GM18526 (cell line): Measurements from ENCODE around the gene TRAP1.

ENCODE experiments used
- POLR2A ChIP-seq: IDR thresholded peaks from 3 replicates; pipeline ENCODE4 v1.6.1; 2011; ENCODE audit not compliant: insufficient read length; ENCODE audit errors: extremely low read depth

The TRAP1 gene

DNA sequence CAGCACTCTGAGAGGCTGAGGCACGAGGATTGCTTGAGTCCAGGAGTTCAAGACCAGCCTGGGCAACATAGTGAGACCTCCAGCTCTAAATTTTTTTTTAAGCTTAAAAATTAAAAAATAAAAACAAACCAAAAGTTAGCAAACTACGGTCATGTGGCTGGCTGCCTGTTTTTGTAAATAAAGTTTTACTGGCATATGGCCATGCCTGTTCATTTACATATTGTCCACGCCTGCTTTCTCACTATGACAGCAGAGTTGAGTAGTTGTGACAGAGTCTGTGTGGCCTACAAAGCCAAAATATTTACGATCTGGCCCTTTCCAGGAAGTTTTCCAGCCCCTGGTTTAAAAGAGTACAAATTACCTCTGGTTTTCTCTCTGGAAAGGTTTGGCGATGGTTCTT lies 109.3 kb downstream of the TRAP1 start:
- no peak for TF ChIP-seq POLR2A
